Activated CD8-positive, alpha-beta T cell treated with anti-CD3 and anti-CD28 coated beads for 36 hours (primary cell): Measurements from ENCODE around the gene TBC1D22A. TPM values are rescaled to one million over a fixed set of nuclear protein-coding genes. Genes with fewer than 3 reads are reported as not detected.

Source experiments
- ATAC-seq: fragments of 200-7000 bp; cut with Tn5 transposase; one replicate; pipeline ENCODE4 v1.10.0; 2021; ENCODE audit warnings: mild to moderate bottlenecking, moderate library complexity
- CTCF ChIA-PET: fragments of 350-600 bp; sonication (Branson Sonifier 250); formaldehyde crosslinking; loops from one replicate; lab custom pipeline; 2021; ENCODE audit warnings: antibody characterized with exemption; lab: Charles Lee
- POLR2A ChIA-PET: fragments of 350-600 bp; sonication (Branson Sonifier 250); formaldehyde crosslinking; loops from one replicate; lab custom pipeline; 2021; ENCODE audit warnings: antibody characterized with exemption; lab: Charles Lee
- DNase-seq: peaks from one replicate; pipeline ENCODE4 v3.0.0-alpha.2; 2020
- H3K27ac Mint-ChIP-seq: one replicate; pipeline ENCODE4 v1.8.0; 2021; ENCODE audit warnings: mild to moderate bottlenecking, mixed read lengths
- H3K27me3 Mint-ChIP-seq: one replicate; pipeline ENCODE4 v1.8.0; 2021; ENCODE audit warnings: mixed read lengths
- H3K36me3 Mint-ChIP-seq: one replicate; pipeline ENCODE4 v1.8.0; 2021; ENCODE audit warnings: low read depth, mixed read lengths
- H3K4me1 Mint-ChIP-seq: one replicate; pipeline ENCODE4 v1.8.0; 2021; ENCODE audit warnings: low read depth, mixed read lengths
- H3K4me3 Mint-ChIP-seq: one replicate; pipeline ENCODE4 v1.8.0; 2021; ENCODE audit warnings: mild to moderate bottlenecking, moderate library complexity, mixed read lengths
- H3K9me3 Mint-ChIP-seq: one replicate; pipeline ENCODE4 v1.8.0; 2021; ENCODE audit warnings: mixed read lengths
- intact Hi-C: fragments of 100-400 bp; cut with micrococcal nuclease; formaldehyde crosslinking; loops from one replicate; pipeline ENCODE4 v1.10.0; 2022
- total RNA-seq, 2 experiments: library from RNA; stranded (reverse); gene quantifications; one replicate each; pipeline ENCODE4 v1.2.3, GENCODE V29; 2021
- TF ChIP-seq, protein P1 (sequence below): fragments of 200-600 bp; IDR thresholded peaks from one replicate; pipeline ENCODE4 v1.8.0; 2022; ENCODE audit warnings: antibody characterized with exemption, mild to moderate bottlenecking

The TBC1D22A gene
- total RNA-seq, 2 experiments from 2014 or later: 41.0 to 42.8 TPM

DNA sequence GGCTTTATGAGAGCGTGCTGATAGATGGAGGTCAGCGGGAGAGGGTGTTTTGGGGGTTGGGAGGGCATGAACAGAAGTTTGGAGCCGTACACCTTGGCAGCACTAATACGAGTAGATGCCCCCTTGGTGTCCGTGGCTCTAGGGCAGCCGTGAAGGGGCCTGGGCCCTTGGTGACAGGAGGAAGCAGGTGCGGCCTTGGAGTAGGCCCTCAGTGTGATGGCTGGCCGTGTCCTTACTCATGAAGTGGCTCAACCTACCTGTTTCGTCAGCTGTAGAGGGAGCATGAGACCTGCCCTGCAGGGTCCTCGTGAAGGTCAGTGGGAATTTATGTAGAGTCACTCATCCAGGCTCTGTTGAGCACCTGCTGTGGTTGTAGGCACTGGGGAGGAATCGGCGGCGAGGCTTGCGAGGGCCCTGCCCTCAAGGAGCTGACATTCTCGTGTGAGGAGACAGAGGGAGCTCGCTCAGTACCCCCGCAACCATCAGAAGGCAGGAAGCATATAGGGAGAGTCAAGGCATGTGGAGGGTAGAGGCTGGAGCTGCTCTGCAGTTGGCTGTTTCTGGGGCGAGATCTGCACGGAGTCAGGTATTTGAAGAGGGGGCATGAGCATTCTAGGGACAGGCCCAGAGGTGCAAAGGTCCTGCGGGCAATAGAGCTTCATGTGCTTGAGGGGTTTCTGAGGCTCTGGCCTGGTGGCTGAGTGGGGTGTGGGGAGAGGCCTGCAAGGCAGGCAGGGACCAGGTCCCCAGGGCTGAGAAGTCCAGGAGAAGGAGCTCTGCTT, 39.6 kb downstream of the TBC1D22A start:
- DNase-seq: no peak
- POLR2A ChIA-PET: interaction anchor here (0.9 to 2.8 kb wide), 4 partner anchors 9 to 61 kb away, joined by 3 to 12 read pairs (median 4); partner anchors contain the start of gene TBC1D22A
- Mint-ChIP-seq H3K27me3 (no peaks in the 10 kb centered on the region), H3K9me3 (no peaks in the 10 kb centered on the region), H3K4me1 (peaks cover 41% of the 10 kb centered on the region), H3K4me3 (no peak overlapping the region), H3K36me3 (peaks cover 51% of the 10 kb centered on the region), H3K27ac (no peak overlapping the region)
- intact Hi-C loops: loop anchor here (5.0 kb wide), 1 partner anchor 45 kb away; no protein-coding TSS in a partner anchor
- TF ChIP-seq, protein P1, sequence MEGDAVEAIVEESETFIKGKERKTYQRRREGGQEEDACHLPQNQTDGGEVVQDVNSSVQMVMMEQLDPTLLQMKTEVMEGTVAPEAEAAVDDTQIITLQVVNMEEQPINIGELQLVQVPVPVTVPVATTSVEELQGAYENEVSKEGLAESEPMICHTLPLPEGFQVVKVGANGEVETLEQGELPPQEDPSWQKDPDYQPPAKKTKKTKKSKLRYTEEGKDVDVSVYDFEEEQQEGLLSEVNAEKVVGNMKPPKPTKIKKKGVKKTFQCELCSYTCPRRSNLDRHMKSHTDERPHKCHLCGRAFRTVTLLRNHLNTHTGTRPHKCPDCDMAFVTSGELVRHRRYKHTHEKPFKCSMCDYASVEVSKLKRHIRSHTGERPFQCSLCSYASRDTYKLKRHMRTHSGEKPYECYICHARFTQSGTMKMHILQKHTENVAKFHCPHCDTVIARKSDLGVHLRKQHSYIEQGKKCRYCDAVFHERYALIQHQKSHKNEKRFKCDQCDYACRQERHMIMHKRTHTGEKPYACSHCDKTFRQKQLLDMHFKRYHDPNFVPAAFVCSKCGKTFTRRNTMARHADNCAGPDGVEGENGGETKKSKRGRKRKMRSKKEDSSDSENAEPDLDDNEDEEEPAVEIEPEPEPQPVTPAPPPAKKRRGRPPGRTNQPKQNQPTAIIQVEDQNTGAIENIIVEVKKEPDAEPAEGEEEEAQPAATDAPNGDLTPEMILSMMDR: no peak
- CTCF ChIA-PET: interaction anchor here (0.9 to 10.9 kb wide), 15 partner anchors 9 to 238 kb away, joined by 3 to 191 read pairs (median 16); partner anchors contain the start of gene TBC1D22A
- ATAC-seq: no peak

DNA sequence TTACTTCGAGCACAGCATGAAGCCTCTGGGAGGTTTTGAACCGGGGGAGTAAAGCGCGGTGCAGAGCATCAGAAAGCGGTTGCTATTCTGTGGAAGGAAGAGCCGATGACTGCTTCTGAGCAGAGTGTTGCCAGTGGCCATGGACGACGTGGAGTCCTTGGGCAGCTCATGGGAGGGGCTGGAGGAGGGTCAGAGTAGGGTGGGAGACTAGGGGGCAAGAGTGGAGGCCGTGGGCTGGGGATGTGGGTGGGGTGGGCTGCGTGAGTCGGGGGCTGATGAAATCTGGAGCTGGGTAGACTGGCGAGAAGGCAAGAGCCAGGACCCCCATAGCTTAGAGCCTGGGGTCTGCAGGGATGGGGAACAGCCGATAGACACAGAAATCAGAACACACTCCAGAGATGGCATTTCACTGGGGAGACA, 40.2 kb downstream of the TBC1D22A start:
- ATAC-seq (no peak), DNase-seq (no peak)
- H3K36me3 Mint-ChIP-seq: peaks cover 53% of the 10 kb centered on the region
- H3K4me1 Mint-ChIP-seq: peaks cover 43% of the 10 kb centered on the region
- no peaks in the 10 kb centered on the region for H3K9me3 Mint-ChIP-seq
- intact Hi-C loops: loop anchor here (5.0 kb wide), 1 partner anchor 45 kb away; no protein-coding TSS in a partner anchor
- H3K27ac Mint-ChIP-seq: no peak overlapping the region
- no peak overlapping the region for H3K4me3 Mint-ChIP-seq
- ChIA-PET POLR2A (interaction anchor here (0.9 to 2.8 kb wide), 3 partner anchors 11 to 62 kb away, joined by 3 to 12 read pairs (median 3); partner anchors contain the start of gene TBC1D22A), CTCF (interaction anchor here (0.8 to 10.9 kb wide), 26 partner anchors 10 to 239 kb away, joined by 3 to 191 read pairs (median 10); partner anchors contain the start of gene TBC1D22A)
- TF ChIP-seq, protein P1: no peak
- no peaks in the 10 kb centered on the region for H3K27me3 Mint-ChIP-seq

DNA sequence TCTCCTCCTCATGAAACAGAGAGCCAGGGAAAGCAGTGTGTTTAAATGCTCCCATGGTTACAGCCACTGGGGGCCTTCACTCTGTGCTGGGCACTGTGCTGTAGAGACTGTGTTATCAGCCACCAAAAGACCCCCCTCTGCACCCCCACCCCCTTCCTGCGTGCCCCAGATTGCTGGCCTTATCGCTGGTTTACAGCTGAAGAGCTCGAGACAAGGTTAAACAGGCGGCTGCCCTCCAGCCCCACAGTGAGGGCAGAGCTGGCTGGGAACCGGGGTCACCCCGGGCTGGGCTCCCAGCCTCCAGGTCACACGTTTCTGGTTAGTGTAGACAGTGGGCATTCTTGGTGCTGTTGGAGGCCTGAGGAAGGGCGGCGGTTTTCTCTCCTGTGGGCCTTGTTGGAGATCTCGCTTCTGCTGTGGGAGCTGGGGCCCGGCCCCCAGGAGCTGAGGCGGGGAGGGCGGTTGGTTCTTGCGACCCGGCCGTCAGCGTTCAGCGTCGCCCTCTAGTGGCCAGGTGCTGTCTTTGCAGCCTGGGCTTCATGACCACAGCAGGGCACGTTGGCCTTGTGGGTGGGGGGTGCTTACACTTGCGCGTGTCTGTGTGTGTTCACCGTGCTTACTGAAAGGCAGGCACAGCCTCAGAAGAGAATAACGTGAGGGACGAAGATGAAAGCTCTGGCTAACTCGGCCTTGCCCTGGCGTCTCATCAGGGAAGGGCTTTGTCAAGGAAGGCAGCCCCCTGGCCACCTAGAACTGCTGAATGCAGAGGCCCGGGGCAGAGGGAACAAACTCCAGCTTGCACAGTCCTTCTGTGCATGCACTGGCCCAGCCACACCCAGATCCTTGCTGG, 40.8 kb downstream of the TBC1D22A start:
- Mint-ChIP-seq H3K9me3 (no peaks in the 10 kb centered on the region), H3K27me3 (no peaks in the 10 kb centered on the region), H3K27ac (peak overlapping the region; percentile 14), H3K4me1 (peaks cover 43% of the 10 kb centered on the region), H3K4me3 (no peak overlapping the region), H3K36me3 (peaks cover 52% of the 10 kb centered on the region)
- TF ChIP-seq, protein P1: peak; percentile 99
- CTCF ChIA-PET: interaction anchor here (0.7 to 10.9 kb wide), 32 partner anchors 10 to 436 kb away, joined by 3 to 191 read pairs (median 5); partner anchors contain the start of gene TBC1D22A
- intact Hi-C loops: loop anchor here (5.0 kb wide), 1 partner anchor 46 kb away; no protein-coding TSS in a partner anchor
- POLR2A ChIA-PET: interaction anchor here (1.0 to 2.8 kb wide), 4 partner anchors 9 to 62 kb away, joined by 3 to 12 read pairs (median 4); partner anchors contain the start of gene TBC1D22A
- peak; percentile 78 for ATAC-seq
- DNase-seq: peak; percentile 77

DNA sequence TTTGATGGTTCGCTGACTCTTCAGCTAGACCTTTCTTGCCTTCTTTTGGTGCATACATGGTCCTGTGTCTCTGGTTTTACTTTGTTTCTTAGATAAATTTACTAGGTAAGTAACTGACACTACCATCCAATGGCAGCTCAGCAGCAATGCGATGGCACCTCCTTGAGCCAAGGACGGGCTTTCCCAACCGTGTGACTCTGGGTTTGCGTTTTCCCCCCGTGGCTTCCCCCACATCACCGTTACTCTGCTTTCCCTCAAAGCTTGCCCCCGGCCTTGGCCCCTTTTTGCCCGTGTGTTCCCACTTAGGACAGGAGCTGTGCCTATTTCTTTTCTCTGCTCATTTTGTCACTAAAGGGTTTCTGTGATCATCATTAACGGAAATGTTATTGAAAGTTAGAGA, 41.5 kb downstream of the TBC1D22A start:
- H3K27me3 Mint-ChIP-seq: no peaks in the 10 kb centered on the region
- no peak for ATAC-seq
- H3K36me3 Mint-ChIP-seq: peaks cover 47% of the 10 kb centered on the region
- intact Hi-C loops: loop anchor here (5.0 kb wide), 1 partner anchor 47 kb away; no protein-coding TSS in a partner anchor
- TF ChIP-seq, protein P1: no peak
- no peak overlapping the region for H3K4me3 Mint-ChIP-seq
- no peak for DNase-seq
- POLR2A ChIA-PET: interaction anchor here (1.0 to 2.8 kb wide), 3 partner anchors 9 to 42 kb away, joined by 4 to 12 read pairs (median 4); partner anchors contain the start of gene TBC1D22A
- H3K27ac Mint-ChIP-seq: no peak overlapping the region
- CTCF ChIA-PET: interaction anchor here (0.7 to 10.9 kb wide), 26 partner anchors 10 to 436 kb away, joined by 3 to 191 read pairs (median 10); partner anchors contain the start of gene TBC1D22A
- no peaks in the 10 kb centered on the region for H3K9me3 Mint-ChIP-seq
- peaks cover 37% of the 10 kb centered on the region for H3K4me1 Mint-ChIP-seq
